Hepatocyte (in vitro differentiated cells): ENCODE measurements around the gene OSMR.

Experiments used
- EZH2 ChIP-seq: fragments of 200-600 bp; sonication (generic); IDR thresholded peaks from 2 replicates; pipeline ENCODE4 v1.6.1; 2016; ENCODE audit warnings: antibody characterized with exemption, mild to moderate bottlenecking, borderline replicate concordance
- EZH2phosphoT487 ChIP-seq: fragments of 200-600 bp; sonication (generic); IDR thresholded peaks from one replicate; pipeline ENCODE4 v1.6.1; 2018; ENCODE audit warnings: antibody characterized with exemption, mild to moderate bottlenecking, low read depth, moderate library complexity; ENCODE audit not compliant: unreplicated experiment, severe bottlenecking
- TF ChIP-seq, protein P1 (sequence below): fragments of 200-600 bp; sonication (generic); IDR thresholded peaks from 2 replicates; pipeline ENCODE4 v1.5.1; 2016; ENCODE audit warnings: antibody characterized with exemption, mild to moderate bottlenecking; ENCODE audit not compliant: poor library complexity

DNA sequence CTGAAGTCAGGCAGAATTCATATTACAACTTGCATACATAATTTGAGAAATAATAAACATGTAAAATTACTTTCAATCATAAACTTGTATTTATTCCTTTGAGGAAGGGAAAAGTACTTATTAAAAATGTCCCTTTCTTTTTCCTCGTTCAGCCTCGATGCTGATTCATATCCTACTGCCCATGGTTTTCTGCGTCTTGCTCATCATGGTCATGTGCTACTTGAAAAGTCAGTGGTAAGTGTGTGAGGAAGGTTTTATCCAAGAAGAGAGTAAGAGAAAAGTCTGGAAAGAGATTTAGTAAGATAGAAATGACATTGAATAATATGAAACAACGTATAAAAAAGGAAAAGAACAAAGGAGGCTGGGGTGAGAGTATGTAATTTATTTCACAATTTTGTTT is 85.9 kb downstream of the OSMR start:
- TF ChIP-seq, protein P1, sequence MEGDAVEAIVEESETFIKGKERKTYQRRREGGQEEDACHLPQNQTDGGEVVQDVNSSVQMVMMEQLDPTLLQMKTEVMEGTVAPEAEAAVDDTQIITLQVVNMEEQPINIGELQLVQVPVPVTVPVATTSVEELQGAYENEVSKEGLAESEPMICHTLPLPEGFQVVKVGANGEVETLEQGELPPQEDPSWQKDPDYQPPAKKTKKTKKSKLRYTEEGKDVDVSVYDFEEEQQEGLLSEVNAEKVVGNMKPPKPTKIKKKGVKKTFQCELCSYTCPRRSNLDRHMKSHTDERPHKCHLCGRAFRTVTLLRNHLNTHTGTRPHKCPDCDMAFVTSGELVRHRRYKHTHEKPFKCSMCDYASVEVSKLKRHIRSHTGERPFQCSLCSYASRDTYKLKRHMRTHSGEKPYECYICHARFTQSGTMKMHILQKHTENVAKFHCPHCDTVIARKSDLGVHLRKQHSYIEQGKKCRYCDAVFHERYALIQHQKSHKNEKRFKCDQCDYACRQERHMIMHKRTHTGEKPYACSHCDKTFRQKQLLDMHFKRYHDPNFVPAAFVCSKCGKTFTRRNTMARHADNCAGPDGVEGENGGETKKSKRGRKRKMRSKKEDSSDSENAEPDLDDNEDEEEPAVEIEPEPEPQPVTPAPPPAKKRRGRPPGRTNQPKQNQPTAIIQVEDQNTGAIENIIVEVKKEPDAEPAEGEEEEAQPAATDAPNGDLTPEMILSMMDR, result no peak
- TF ChIP-seq EZH2 (no peak), EZH2phosphoT487 (no peak)
